GM23338 (cell line): ENCODE measurements around the gene TIMP3. TPM values are rescaled to one million over a fixed set of nuclear protein-coding genes. Genes with fewer than 3 reads are reported as not detected.

Source experiments
- ATAC-seq: fragments of 200-7000 bp; cut with Tn5 transposase; 3 replicates; pipeline ENCODE4 v1.9.1; 2020
- DNase-seq: peaks from one replicate; pipeline ENCODE4 v3.0.0-alpha.2; 2015; ENCODE audit warnings: low spot score
- H2AFZ ChIP-seq: fragments of 200-600 bp; sonication (generic); 2 replicates; pipeline ENCODE4 v1.8.0; 2016; ENCODE audit warnings: antibody characterized with exemption, mild to moderate bottlenecking, moderate library complexity
- H3F3A ChIP-seq: fragments of 200-600 bp; sonication (generic); replicated peaks from 2 replicates; pipeline ENCODE4 v1.8.0; 2017; ENCODE audit warnings: antibody characterized with exemption, mixed run types, low read depth
- H3K27ac ChIP-seq: fragments of 200-600 bp; sonication (generic); 2 replicates; pipeline ENCODE4 v1.6.1; 2016; ENCODE audit warnings: low read depth
- H3K27me3 ChIP-seq: fragments of 200-600 bp; sonication (generic); 2 replicates; pipeline ENCODE4 v1.8.0; 2016; ENCODE audit warnings: mild to moderate bottlenecking, mixed run types, moderate library complexity; ENCODE audit not compliant: insufficient read depth
- H3K36me3 ChIP-seq: fragments of 200-600 bp; sonication (generic); 2 replicates; pipeline ENCODE4 v1.8.0; 2016; ENCODE audit warnings: mild to moderate bottlenecking; ENCODE audit not compliant: insufficient read depth
- H3K4me1 ChIP-seq: fragments of 200-600 bp; sonication (generic); 2 replicates; pipeline ENCODE4 v1.8.0; 2016; ENCODE audit warnings: mild to moderate bottlenecking, moderate library complexity; ENCODE audit not compliant: insufficient read depth
- H3K4me2 ChIP-seq: fragments of 200-600 bp; sonication (generic); 2 replicates; pipeline ENCODE4 v1.7.1; 2017; ENCODE audit warnings: mixed run types
- H3K4me3 ChIP-seq: fragments of 200-600 bp; sonication (generic); 2 replicates; pipeline ENCODE4 v1.6.1; 2016; ENCODE audit warnings: mixed run types
- H3K79me2 ChIP-seq: fragments of 200-600 bp; sonication (generic); replicated peaks from 2 replicates; pipeline ENCODE4 v1.8.0; 2017; ENCODE audit warnings: mild to moderate bottlenecking; ENCODE audit not compliant: insufficient read depth
- H3K9me2 ChIP-seq: fragments of 200-600 bp; sonication (generic); 2 replicates; pipeline ENCODE4 v1.8.0; 2017; ENCODE audit not compliant: insufficient read depth
- H4K20me1 ChIP-seq: fragments of 200-600 bp; sonication (generic); replicated peaks from 2 replicates; pipeline ENCODE4 v1.8.0; 2017; ENCODE audit warnings: mild to moderate bottlenecking; ENCODE audit not compliant: insufficient read depth
- H3K27ac Mint-ChIP-seq: 2 replicates; pipeline ENCODE4 v1.8.0; 2020; ENCODE audit warnings: inconsistent platforms, mild to moderate bottlenecking, moderate library complexity, mixed read lengths
- H3K27me3 Mint-ChIP-seq: 3 replicates; pipeline ENCODE4 v1.8.0; 2022; ENCODE audit warnings: low read depth, mild to moderate bottlenecking, moderate library complexity, mixed read lengths, inconsistent platforms; ENCODE audit not compliant: insufficient read depth, poor library complexity
- H3K36me3 Mint-ChIP-seq: 3 replicates; pipeline ENCODE4 v1.8.0; 2021; ENCODE audit warnings: low read depth, mild to moderate bottlenecking, inconsistent platforms, moderate library complexity, mixed read lengths
- H3K4me1 Mint-ChIP-seq: 3 replicates; pipeline ENCODE4 v1.8.0; 2020; ENCODE audit warnings: mild to moderate bottlenecking, inconsistent platforms, mixed read lengths
- H3K4me3 Mint-ChIP-seq: 3 replicates; pipeline ENCODE4 v1.8.0; 2021; ENCODE audit warnings: moderate library complexity, mild to moderate bottlenecking, inconsistent platforms, mixed read lengths
- H3K9me3 Mint-ChIP-seq: 3 replicates; pipeline ENCODE4 v1.8.0; 2020; ENCODE audit warnings: moderate library complexity, mild to moderate bottlenecking, inconsistent platforms, mixed read lengths
- polyA plus RNA-seq: library from polyadenylated mRNA; unstranded; fragments of >200 nt; fragmentation: Nextera tagmentation; extraction: Ambion mirVana; gene quantifications from 2 replicates; pipeline ENCODE4 v1.2.1, GENCODE V29; 2016
- total RNA-seq: library from RNA; depleted of rRNA; stranded (reverse); fragments of >200 nt; shearing (Covaris generic); gene quantifications from 2 replicates; pipeline ENCODE4 v1.2.3, GENCODE V29; 2014
- TF ChIP-seq, protein P1 (sequence below), 2 experiments: fragments of 200-600 bp in 1 of 2; sonication (generic) in 1 of 2; conservative IDR thresholded peaks; 2 replicates each; pipeline versions ENCODE4 v1.5.1 to v1.6.1; 2016 to 2017; ENCODE audit warnings: antibody characterized with exemption in 2 of 2, low read depth in 2 of 2, mild to moderate bottlenecking in 2 of 2, moderate library complexity in 1 of 2
- TF ChIP-seq, protein P2 (sequence below): fragments of 250-450 bp; sonication (Bioruptor Pico); IDR thresholded peaks from 2 replicates; pipeline ENCODE4 v1.5.0; 2020; ENCODE audit warnings: mild to moderate bottlenecking, moderate library complexity
- TF ChIP-seq, protein P3 (sequence below): IDR thresholded peaks from one replicate; pipeline ENCODE4 v1.6.1; 2018; ENCODE audit warnings: antibody characterized with exemption; ENCODE audit not compliant: unreplicated experiment

TIMP3 gene
- total and polyA plus RNA-seq, 2 experiments from 2014 or later = 1.4 to 4.3 TPM

DNA sequence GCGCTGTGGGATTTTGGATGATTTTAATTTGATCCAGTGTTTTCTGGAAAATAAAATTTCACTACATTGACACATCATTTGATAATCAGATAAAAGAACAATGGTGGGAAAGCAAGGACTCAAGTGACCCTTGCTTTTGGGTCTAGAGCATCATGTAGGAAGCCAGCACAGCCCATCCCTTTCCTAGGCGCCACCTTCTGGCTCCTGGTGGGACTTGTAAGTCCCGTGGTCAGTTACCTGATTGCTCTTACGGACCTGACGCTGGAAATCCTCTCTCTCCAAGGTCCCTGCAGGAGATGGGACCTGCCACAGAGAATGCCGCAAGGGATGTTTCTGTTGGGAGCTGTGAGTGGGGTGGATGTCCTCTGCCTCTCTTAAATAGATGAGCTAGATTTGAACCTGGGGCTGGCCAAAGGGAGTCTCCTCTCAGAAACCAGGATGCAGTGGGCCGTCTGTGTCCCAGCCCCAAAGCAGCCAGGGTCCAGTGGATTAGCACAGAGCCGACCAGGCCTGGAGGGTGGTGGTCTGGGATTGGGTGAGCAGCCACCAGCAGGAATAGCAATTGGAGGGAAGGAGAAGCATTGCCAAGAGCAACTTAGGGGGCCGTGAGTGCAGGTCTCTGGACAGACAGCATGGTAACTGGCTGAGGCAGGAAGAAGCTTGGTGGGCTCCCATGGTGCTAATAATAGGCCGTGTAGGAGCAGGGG lies 21.7 kb downstream of the TIMP3 start:
- Mint-ChIP-seq H3K36me3 (no peaks in the 10 kb centered on the region), H3K4me1 (peaks cover 23% of the 10 kb centered on the region), H3K4me3 (no peak overlapping the region), H3K9me3 (no peaks in the 10 kb centered on the region), H3K27me3 (peaks cover 16% of the 10 kb centered on the region), H3K27ac (no peak overlapping the region)
- TF ChIP-seq, protein P1, sequence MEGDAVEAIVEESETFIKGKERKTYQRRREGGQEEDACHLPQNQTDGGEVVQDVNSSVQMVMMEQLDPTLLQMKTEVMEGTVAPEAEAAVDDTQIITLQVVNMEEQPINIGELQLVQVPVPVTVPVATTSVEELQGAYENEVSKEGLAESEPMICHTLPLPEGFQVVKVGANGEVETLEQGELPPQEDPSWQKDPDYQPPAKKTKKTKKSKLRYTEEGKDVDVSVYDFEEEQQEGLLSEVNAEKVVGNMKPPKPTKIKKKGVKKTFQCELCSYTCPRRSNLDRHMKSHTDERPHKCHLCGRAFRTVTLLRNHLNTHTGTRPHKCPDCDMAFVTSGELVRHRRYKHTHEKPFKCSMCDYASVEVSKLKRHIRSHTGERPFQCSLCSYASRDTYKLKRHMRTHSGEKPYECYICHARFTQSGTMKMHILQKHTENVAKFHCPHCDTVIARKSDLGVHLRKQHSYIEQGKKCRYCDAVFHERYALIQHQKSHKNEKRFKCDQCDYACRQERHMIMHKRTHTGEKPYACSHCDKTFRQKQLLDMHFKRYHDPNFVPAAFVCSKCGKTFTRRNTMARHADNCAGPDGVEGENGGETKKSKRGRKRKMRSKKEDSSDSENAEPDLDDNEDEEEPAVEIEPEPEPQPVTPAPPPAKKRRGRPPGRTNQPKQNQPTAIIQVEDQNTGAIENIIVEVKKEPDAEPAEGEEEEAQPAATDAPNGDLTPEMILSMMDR (conservative IDR thresholded peaks at IDR 0.05; ENCODE audit: low read depth in 2 of 2) = peak; percentile 66 to 77
- TF ChIP-seq, protein P2, sequence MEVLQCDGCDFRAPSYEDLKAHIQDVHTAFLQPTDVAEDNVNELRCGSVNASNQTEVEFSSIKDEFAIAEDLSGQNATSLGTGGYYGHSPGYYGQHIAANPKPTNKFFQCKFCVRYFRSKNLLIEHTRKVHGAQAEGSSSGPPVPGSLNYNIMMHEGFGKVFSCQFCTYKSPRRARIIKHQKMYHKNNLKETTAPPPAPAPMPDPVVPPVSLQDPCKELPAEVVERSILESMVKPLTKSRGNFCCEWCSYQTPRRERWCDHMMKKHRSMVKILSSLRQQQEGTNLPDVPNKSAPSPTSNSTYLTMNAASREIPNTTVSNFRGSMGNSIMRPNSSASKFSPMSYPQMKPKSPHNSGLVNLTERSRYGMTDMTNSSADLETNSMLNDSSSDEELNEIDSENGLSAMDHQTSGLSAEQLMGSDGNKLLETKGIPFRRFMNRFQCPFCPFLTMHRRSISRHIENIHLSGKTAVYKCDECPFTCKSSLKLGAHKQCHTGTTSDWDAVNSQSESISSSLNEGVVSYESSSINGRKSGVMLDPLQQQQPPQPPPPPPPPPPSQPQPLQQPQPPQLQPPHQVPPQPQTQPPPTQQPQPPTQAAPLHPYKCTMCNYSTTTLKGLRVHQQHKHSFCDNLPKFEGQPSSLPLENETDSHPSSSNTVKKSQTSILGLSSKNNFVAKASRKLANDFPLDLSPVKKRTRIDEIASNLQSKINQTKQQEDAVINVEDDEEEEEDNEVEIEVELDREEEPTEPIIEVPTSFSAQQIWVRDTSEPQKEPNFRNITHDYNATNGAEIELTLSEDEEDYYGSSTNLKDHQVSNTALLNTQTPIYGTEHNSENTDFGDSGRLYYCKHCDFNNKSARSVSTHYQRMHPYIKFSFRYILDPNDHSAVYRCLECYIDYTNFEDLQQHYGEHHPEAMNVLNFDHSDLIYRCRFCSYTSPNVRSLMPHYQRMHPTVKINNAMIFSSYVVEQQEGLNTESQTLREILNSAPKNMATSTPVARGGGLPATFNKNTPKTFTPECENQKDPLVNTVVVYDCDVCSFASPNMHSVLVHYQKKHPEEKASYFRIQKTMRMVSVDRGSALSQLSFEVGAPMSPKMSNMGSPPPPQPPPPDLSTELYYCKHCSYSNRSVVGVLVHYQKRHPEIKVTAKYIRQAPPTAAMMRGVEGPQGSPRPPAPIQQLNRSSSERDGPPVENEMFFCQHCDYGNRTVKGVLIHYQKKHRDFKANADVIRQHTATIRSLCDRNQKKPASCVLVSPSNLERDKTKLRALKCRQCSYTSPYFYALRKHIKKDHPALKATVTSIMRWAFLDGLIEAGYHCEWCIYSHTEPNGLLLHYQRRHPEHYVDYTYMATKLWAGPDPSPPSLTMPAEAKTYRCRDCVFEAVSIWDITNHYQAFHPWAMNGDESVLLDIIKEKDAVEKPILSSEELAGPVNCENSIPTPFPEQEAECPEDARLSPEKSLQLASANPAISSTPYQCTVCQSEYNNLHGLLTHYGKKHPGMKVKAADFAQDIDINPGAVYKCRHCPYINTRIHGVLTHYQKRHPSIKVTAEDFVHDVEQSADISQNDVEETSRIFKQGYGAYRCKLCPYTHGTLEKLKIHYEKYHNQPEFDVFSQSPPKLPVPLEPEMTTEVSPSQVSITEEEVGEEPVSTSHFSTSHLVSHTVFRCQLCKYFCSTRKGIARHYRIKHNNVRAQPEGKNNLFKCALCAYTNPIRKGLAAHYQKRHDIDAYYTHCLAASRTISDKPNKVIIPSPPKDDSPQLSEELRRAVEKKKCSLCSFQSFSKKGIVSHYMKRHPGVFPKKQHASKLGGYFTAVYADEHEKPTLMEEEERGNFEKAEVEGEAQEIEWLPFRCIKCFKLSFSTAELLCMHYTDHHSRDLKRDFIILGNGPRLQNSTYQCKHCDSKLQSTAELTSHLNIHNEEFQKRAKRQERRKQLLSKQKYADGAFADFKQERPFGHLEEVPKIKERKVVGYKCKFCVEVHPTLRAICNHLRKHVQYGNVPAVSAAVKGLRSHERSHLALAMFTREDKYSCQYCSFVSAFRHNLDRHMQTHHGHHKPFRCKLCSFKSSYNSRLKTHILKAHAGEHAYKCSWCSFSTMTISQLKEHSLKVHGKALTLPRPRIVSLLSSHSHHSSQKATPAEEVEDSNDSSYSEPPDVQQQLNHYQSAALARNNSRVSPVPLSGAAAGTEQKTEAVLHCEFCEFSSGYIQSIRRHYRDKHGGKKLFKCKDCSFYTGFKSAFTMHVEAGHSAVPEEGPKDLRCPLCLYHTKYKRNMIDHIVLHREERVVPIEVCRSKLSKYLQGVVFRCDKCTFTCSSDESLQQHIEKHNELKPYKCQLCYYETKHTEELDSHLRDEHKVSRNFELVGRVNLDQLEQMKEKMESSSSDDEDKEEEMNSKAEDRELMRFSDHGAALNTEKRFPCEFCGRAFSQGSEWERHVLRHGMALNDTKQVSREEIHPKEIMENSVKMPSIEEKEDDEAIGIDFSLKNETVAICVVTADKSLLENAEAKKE = no peak
- TF ChIP-seq, protein P3, sequence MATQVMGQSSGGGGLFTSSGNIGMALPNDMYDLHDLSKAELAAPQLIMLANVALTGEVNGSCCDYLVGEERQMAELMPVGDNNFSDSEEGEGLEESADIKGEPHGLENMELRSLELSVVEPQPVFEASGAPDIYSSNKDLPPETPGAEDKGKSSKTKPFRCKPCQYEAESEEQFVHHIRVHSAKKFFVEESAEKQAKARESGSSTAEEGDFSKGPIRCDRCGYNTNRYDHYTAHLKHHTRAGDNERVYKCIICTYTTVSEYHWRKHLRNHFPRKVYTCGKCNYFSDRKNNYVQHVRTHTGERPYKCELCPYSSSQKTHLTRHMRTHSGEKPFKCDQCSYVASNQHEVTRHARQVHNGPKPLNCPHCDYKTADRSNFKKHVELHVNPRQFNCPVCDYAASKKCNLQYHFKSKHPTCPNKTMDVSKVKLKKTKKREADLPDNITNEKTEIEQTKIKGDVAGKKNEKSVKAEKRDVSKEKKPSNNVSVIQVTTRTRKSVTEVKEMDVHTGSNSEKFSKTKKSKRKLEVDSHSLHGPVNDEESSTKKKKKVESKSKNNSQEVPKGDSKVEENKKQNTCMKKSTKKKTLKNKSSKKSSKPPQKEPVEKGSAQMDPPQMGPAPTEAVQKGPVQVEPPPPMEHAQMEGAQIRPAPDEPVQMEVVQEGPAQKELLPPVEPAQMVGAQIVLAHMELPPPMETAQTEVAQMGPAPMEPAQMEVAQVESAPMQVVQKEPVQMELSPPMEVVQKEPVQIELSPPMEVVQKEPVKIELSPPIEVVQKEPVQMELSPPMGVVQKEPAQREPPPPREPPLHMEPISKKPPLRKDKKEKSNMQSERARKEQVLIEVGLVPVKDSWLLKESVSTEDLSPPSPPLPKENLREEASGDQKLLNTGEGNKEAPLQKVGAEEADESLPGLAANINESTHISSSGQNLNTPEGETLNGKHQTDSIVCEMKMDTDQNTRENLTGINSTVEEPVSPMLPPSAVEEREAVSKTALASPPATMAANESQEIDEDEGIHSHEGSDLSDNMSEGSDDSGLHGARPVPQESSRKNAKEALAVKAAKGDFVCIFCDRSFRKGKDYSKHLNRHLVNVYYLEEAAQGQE = no peak
- DNase-seq = peak; percentile 92
- no peaks in the 10 kb centered on the region for H3K9me2 ChIP-seq
- no peaks in the 10 kb centered on the region for H3K79me2 ChIP-seq
- H3K27me3 ChIP-seq = no peaks in the 10 kb centered on the region
- H3F3A ChIP-seq = no peaks in the 10 kb centered on the region
- H4K20me1 ChIP-seq = 0 out of 2 replicates have a peak, but pooled peaks cover 3% of the 10 kb centered on the region
- H3K36me3 ChIP-seq = no peaks in the 10 kb centered on the region
- H2AFZ ChIP-seq = no peak overlapping the region
- H3K4me3 ChIP-seq = no peak overlapping the region
- H3K4me1 ChIP-seq = 0 out of 2 replicates have a peak, but pooled peaks cover 7% of the 10 kb centered on the region
- no peak overlapping the region for H3K27ac ChIP-seq
- peak; percentile 96 for ATAC-seq
- no peak overlapping the region for H3K4me2 ChIP-seq
